H1 (cell line): ENCODE measurements around the gene BBC3. TPM values are rescaled to one million over a fixed set of nuclear protein-coding genes. Genes with fewer than 3 reads are reported as not detected.

Experiments
- CTCF ChIA-PET: fragments of 300-600 bp; sonication (Branson Sonifier 250); formaldehyde crosslinking; loops from one replicate; lab custom pipeline; 2021; ENCODE audit not compliant: partially characterized antibody; lab: Charles Lee
- POLR2A ChIA-PET: fragments of 300-600 bp; sonication (Branson Sonifier 250); formaldehyde crosslinking; loops from one replicate; lab custom pipeline; 2021; ENCODE audit warnings: inconsistent platforms; ENCODE audit not compliant: partially characterized antibody; lab: Charles Lee
- DNase-seq, 2 experiments: peaks; one replicate each; pipeline versions ENCODE4 v3.0.0 to v3.0.0-alpha.2; 2010 to 2022; ENCODE audit warnings: low spot score in 2 of 2, low read depth in 1 of 2, mixed read lengths in 1 of 2
- FAIRE-seq: peaks from 2 replicates; lab custom pipeline; 2011; peaks lifted over from hg19 to GRCh38; lab: Jason Lieb, UNC
- H2AFZ ChIP-seq: 2 replicates; pipeline ENCODE4 v1.8.1; 2012; ENCODE audit warnings: low read length, inconsistent platforms
- H2AK5ac ChIP-seq: 2 replicates; pipeline ENCODE4 v1.6.1; 2013; ENCODE audit warnings: low read depth, low read length
- H2BK120ac ChIP-seq: replicated peaks from 2 replicates; pipeline ENCODE3; 2013; ENCODE audit warnings: low read depth, low read length, inconsistent platforms
- H2BK12ac ChIP-seq: 2 replicates; pipeline ENCODE4 v1.6.1; 2013; ENCODE audit warnings: low read depth, low read length
- H2BK15ac ChIP-seq: 2 replicates; pipeline ENCODE4 v1.6.1; 2013; ENCODE audit warnings: low read length
- H2BK20ac ChIP-seq: 2 replicates; pipeline ENCODE4 v1.6.1; 2013; ENCODE audit warnings: low read length
- H2BK5ac ChIP-seq: 2 replicates; pipeline ENCODE4 v1.6.1; 2013; ENCODE audit warnings: low read depth, low read length
- H3K14ac ChIP-seq: 2 replicates; pipeline ENCODE4 v1.6.1; 2013; ENCODE audit warnings: inconsistent platforms; ENCODE audit not compliant: insufficient read length
- H3K18ac ChIP-seq: 2 replicates; pipeline ENCODE4 v1.6.1; 2013; ENCODE audit warnings: low read length; ENCODE audit errors: extremely low read depth
- H3K23ac ChIP-seq: 2 replicates; pipeline ENCODE4 v1.6.1; 2013; ENCODE audit warnings: inconsistent platforms; ENCODE audit not compliant: insufficient read length
- H3K23me2 ChIP-seq: 2 replicates; pipeline ENCODE4 v1.6.1; 2013; ENCODE audit warnings: low read depth, low read length
- H3K27ac ChIP-seq: 2 replicates; pipeline ENCODE4 v1.6.1; 2011; ENCODE audit warnings: low read depth, low read length, inconsistent platforms
- H3K27me3 ChIP-seq, 4 experiments: replicated peaks in 1 of 4; 1 replicate in 1 of 4; 2 replicates in 3 of 4; pipeline versions ENCODE4 v1.6.1 to v1.8.1; 2011 to 2013; ENCODE audit warnings: low read length in 3 of 4, mild to moderate bottlenecking in 3 of 4, inconsistent platforms in 2 of 4, mixed read lengths in 2 of 4, moderate library complexity in 1 of 4; ENCODE audit not compliant: control insufficient read depth in 3 of 4, insufficient read depth in 3 of 4; ENCODE audit errors: extremely low read depth in 1 of 4
- H3K36me3 ChIP-seq, 4 experiments: 2 replicates each; pipeline versions ENCODE4 v1.6.1 to v1.8.1; 2011 to 2013; ENCODE audit warnings: mild to moderate bottlenecking in 4 of 4, low read length in 3 of 4, moderate library complexity in 2 of 4, control low read depth in 1 of 4, inconsistent platforms in 1 of 4; ENCODE audit not compliant: insufficient read depth in 4 of 4, control insufficient read depth in 2 of 4
- H3K4ac ChIP-seq: replicated peaks from 2 replicates; pipeline ENCODE3; 2013; ENCODE audit warnings: low read length, low read depth, mixed read lengths, inconsistent platforms; ENCODE audit not compliant: insufficient read length
- H3K4me1 ChIP-seq, 4 experiments: replicated peaks in 1 of 4; 1 replicate in 1 of 4; 2 replicates in 3 of 4; pipeline versions ENCODE4 v1.6.1 to v1.8.1; 2011 to 2013; ENCODE audit warnings: low read length in 3 of 4, inconsistent platforms in 2 of 4, mixed read lengths in 1 of 4; ENCODE audit not compliant: insufficient read depth in 4 of 4, control insufficient read depth in 3 of 4
- H3K4me2 ChIP-seq, 2 experiments: 2 replicates each; pipeline versions ENCODE4 v1.6.1 to v1.8.1; 2011 to 2013; ENCODE audit warnings: low read depth in 2 of 2, low read length in 2 of 2, control low read depth in 1 of 2, inconsistent platforms in 1 of 2, mild to moderate bottlenecking in 1 of 2; ENCODE audit not compliant: insufficient read depth in 1 of 2
- H3K4me3 ChIP-seq, 4 experiments: fragments of 200-600, 300-600 bp in 1 of 4; sonication (generic), shearing (Covaris generic), sonication (Bioruptor Twin) in 1 of 4; 2 replicates each; pipeline versions ENCODE4 v1.5.1 to v1.8.1; 2011 to 2016; ENCODE audit warnings: low read length in 4 of 4, low read depth in 3 of 4, control low read depth in 2 of 4, inconsistent platforms in 2 of 4, mild to moderate bottlenecking in 2 of 4, mixed read lengths in 1 of 4, moderate library complexity in 1 of 4; ENCODE audit not compliant: insufficient read depth in 2 of 4; ENCODE audit errors: extremely low read depth in 1 of 4
- H3K56ac ChIP-seq: replicated peaks from 2 replicates; pipeline ENCODE3; 2013; ENCODE audit warnings: low read depth, mild to moderate bottlenecking, mixed read lengths, low read length, inconsistent platforms; ENCODE audit not compliant: insufficient read length
- H3K79me1 ChIP-seq: 2 replicates; pipeline ENCODE4 v1.6.1; 2013; ENCODE audit warnings: low read depth, low read length, control low read depth
- H3K79me2 ChIP-seq, 2 experiments: 2 replicates each; pipeline versions ENCODE4 v1.6.1 to v1.8.1; 2012 to 2013; ENCODE audit warnings: low read length in 2 of 2, mild to moderate bottlenecking in 2 of 2, inconsistent platforms in 1 of 2; ENCODE audit not compliant: insufficient read depth in 2 of 2, control insufficient read depth in 1 of 2
- H3K9ac ChIP-seq, 4 experiments: replicated peaks in 1 of 4; 1 replicate in 1 of 4; 2 replicates in 3 of 4; pipeline versions ENCODE4 v1.6.1 to v1.8.1; 2011 to 2013; ENCODE audit warnings: low read depth in 3 of 4, low read length in 3 of 4, control low read depth in 2 of 4, mild to moderate bottlenecking in 2 of 4, moderate library complexity in 2 of 4, inconsistent platforms in 1 of 4; ENCODE audit errors: extremely low read depth in 1 of 4
- H3K9me3 ChIP-seq, 2 experiments: 2 replicates each; pipeline versions ENCODE4 v1.6.1 to v1.8.1; 2012 to 2013; ENCODE audit warnings: mild to moderate bottlenecking in 2 of 2, moderate library complexity in 2 of 2, control low read depth in 1 of 2, inconsistent platforms in 1 of 2, low read depth in 1 of 2, low read length in 1 of 2, mixed read lengths in 1 of 2; ENCODE audit not compliant: insufficient read depth in 2 of 2
- H4K20me1 ChIP-seq, 2 experiments: replicated peaks in 1 of 2; 2 replicates each; pipeline versions ENCODE3 to v1.8.1; 2011 to 2013; ENCODE audit warnings: inconsistent platforms in 2 of 2, low read length in 2 of 2, mild to moderate bottlenecking in 1 of 2; ENCODE audit not compliant: insufficient read depth in 2 of 2, control insufficient read depth in 1 of 2
- H4K5ac ChIP-seq: 2 replicates; pipeline ENCODE4 v1.6.1; 2013; ENCODE audit warnings: low read length, low read depth, mixed read lengths, inconsistent platforms; ENCODE audit not compliant: insufficient read length
- H4K8ac ChIP-seq: 2 replicates; pipeline ENCODE4 v1.8.0; 2013; ENCODE audit warnings: mild to moderate bottlenecking, moderate library complexity, low read length, inconsistent platforms; ENCODE audit not compliant: insufficient read depth; ENCODE audit errors: extremely low read depth
- H4K91ac ChIP-seq: replicated peaks from 2 replicates; pipeline ENCODE3; 2013; ENCODE audit warnings: low read length, mixed read lengths, inconsistent platforms; ENCODE audit not compliant: insufficient read length
- JUND ChIP-seq: IDR thresholded peaks from 2 replicates; pipeline ENCODE4 v1.6.1; 2011; ENCODE audit warnings: mild to moderate bottlenecking, improper control_type of control experiment, low read length
- KDM4A ChIP-seq: IDR thresholded peaks from one replicate; pipeline ENCODE4 v1.7.1; 2012; ENCODE audit warnings: low read depth, mild to moderate bottlenecking, moderate library complexity, low read length, inconsistent platforms; ENCODE audit not compliant: severe bottlenecking
- PHF8 ChIP-seq: fragments of 200-600 bp; sonication (generic); conservative IDR thresholded peaks from 2 replicates; pipeline ENCODE4 v1.7.1; 2012; ENCODE audit warnings: low read depth, mild to moderate bottlenecking, inconsistent platforms, low read length, moderate library complexity
- TAF7 ChIP-seq: optimal IDR thresholded peaks from 2 replicates; pipeline ENCODE3; 2011; ENCODE audit warnings: low read depth, mild to moderate bottlenecking, inconsistent platforms, low read length, moderate library complexity, borderline replicate concordance
- WGBS, 2 experiments: shearing (Covaris generic) in 1 of 2; methylation state at CpG; one replicate each; pipeline versions ENCODE4 v1.1.6 to v1.1.7; 2013 to 2015; ENCODE audit warnings: low lambda C conversion rate in 2 of 2, mixed read lengths in 2 of 2, inconsistent platforms in 1 of 2, low coverage in 1 of 2, missing lambda C conversion rate in 1 of 2; ENCODE audit not compliant: insufficient replicate concordance in 2 of 2, insufficient coverage in 1 of 2, insufficient read length in 1 of 2; ENCODE audit errors: extremely low coverage in 1 of 2, missing lambda C conversion rate in 1 of 2; 5-methylcytosine and 5-hydroxymethylcytosine counted together
- long read RNA-seq, 2 experiments: library from RNA in 1 of 2; library from capped mRNA in 1 of 2; stranded (forward); transcript quantifications; one replicate each; pipeline ENCODE4 v2.0.0, GENCODE V29; 2021; ENCODE audit warnings: inconsistent platforms in 1 of 2
- polyA minus RNA-seq, 3 experiments: library from RNA; depleted of rRNA, polyadenylated mRNA; stranded (reverse); fragments of >200 nt; gene quantifications; 1 replicate in 2 of 3; 2 replicates in 1 of 3; pipeline ENCODE4 v1.2.3, GENCODE V29; 2011
- polyA plus RNA-seq, 7 experiments: library from polyadenylated mRNA; depleted of rRNA in 3 of 7; stranded (reverse) in 5 of 7; unstranded in 2 of 7; fragments of >200 nt in 5 of 7; fragments of 200-250 nt in 2 of 7; gene quantifications; 1 replicate in 5 of 7; 2 replicates in 1 of 7; 4 replicates in 1 of 7; pipeline versions ENCODE4 v1.2.1 to v1.2.3, GENCODE V29; 2011 to 2013; ENCODE audit warnings: missing spikeins in 2 of 7, mixed read lengths in 2 of 7
- total RNA-seq: library from RNA; stranded (reverse); fragmentation: NEBNext Ultra II Directional; extraction: Animal tissue kit (Norgen Biotek cat#: 25700); gene quantifications from 2 replicates; pipeline ENCODE4 v1.2.1, GENCODE V29; 2021

Gene BBC3, protein sequence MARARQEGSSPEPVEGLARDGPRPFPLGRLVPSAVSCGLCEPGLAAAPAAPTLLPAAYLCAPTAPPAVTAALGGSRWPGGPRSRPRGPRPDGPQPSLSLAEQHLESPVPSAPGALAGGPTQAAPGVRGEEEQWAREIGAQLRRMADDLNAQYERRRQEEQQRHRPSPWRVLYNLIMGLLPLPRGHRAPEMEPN
- 21.6 and 23.3 TPM in 2 replicates for total RNA-seq
- polyA plus RNA-seq (2011; rRNA removed), result 13.2 and 26.4 TPM in 2 replicates
- 17.9 TPM for polyA plus RNA-seq (2011; cell fraction: cytosol; rRNA removed)
- polyA plus RNA-seq (2011; cell fraction: nucleus; rRNA removed), result 24.4 TPM
- polyA plus RNA-seq (2012, experiment 1 of 2), result 21.4 to 25.1 TPM (median 23.4 TPM) in 4 replicates
- polyA plus RNA-seq (2012, experiment 2 of 2), result 18.5 TPM
- 7.7 TPM for polyA plus RNA-seq (2013, experiment 1 of 2)
- 7.8 TPM for polyA plus RNA-seq (2013, experiment 2 of 2)
- polyA minus RNA-seq (2011; rRNA and poly(A)+ RNA removed), result 3.1 and 5.8 TPM in 2 replicates
- 18.3 TPM for polyA minus RNA-seq (2011; cell fraction: cytosol; rRNA and poly(A)+ RNA removed)
- 17.6 TPM for polyA minus RNA-seq (2011; cell fraction: nucleus; rRNA and poly(A)+ RNA removed)
- long read RNA-seq, experiment 1, transcript BBC3-206 (1 exons, 1,747 nt), result major isoform, 5 of 25 reads
- long read RNA-seq, experiment 1, partial matches to known transcripts, result 3 of 25 reads
- long read RNA-seq, experiment 1, other reads (novel, unspliced or antisense), result 9 of 25 reads
- long read RNA-seq, experiment 2, transcript BBC3-206 (1 exons, 1,747 nt), result major isoform, 10 of 15 reads
- long read RNA-seq, experiment 2, transcript BBC3-205 (2 exons, 900 nt), result minor isoform, 5 of 15 reads
- long read RNA-seq, experiment 2, partial matches to known transcripts, result 0 of 15 reads
- long read RNA-seq, experiment 2, other reads (novel, unspliced or antisense), result 0 of 15 reads

DNA sequence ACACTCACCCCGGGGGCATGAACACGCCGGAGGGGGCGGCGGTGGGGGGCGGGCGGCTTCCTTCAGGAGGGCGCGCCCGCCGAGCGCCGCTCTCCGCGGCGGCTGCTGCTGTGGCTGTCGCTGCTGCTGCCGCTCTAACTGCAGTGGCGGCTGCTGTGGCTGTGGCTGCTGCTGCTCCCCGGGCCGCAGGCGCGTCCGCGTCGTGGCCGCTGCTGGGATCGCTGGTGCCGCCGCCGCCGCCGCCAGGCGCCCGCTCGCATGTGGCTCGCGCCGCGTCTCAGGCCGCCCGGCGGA lies at the start of gene BBC3:
Gene BBC3 (minus strand): TSS at position 279 of the 294 bp plus-strand sequence. CDS start 2,768 bp downstream, outside the sequence.
- H3K27me3 ChIP-seq, result no peaks in the 10 kb centered on the region; a peak in 1 of 7 replicates
- peaks cover 16% of the 10 kb centered on the region for H3K79me1 ChIP-seq
- H3K36me3 ChIP-seq, result no peaks in the 10 kb centered on the region
- H2BK20ac ChIP-seq, result peak within 1 kb of the TSS; percentile 100
- no peak within 1 kb of the TSS for H3K23ac ChIP-seq
- H2BK120ac ChIP-seq, result peak within 1 kb of the TSS; percentile 100
- ChIA-PET CTCF (no interaction called here), POLR2A (no interaction called here)
- DNase-seq (no peak), FAIRE-seq (no peak)
- H3K9ac ChIP-seq, result peak within 1 kb of the TSS; percentile 69 to 77 (median 73)
- peak within 1 kb of the TSS; percentile 98 for H4K5ac ChIP-seq
- peaks cover 14 to 18% of the 10 kb centered on the region in 2 experiments for H4K20me1 ChIP-seq
- H2AFZ ChIP-seq, result 0 out of 2 replicates have a peak within 1 kb of the TSS, but pooled peaks have one; percentile 76
- peak within 1 kb of the TSS; percentile 100 for H3K4ac ChIP-seq
- peaks cover 5 to 29% of the 10 kb centered on the region in 2 experiments; a peak in 2 of 4 replicates for H3K79me2 ChIP-seq
- H4K8ac ChIP-seq, result peak within 1 kb of the TSS; percentile 88
- no CpG with 5 or more reads among the region's 43 CpGs for WGBS, 2 experiments
- H3K27ac ChIP-seq, result peak within 1 kb of the TSS; percentile 94
- peak within 1 kb of the TSS; percentile 100 for H2BK12ac ChIP-seq
- peaks cover 12 to 36% (median 24%) of the 10 kb centered on the region in 4 experiments for H3K4me1 ChIP-seq
- peak within 1 kb of the TSS; percentile 97 for H3K56ac ChIP-seq
- H3K18ac ChIP-seq, result peak within 1 kb of the TSS; percentile 100
- peak within 1 kb of the TSS; percentile 100 for H2AK5ac ChIP-seq
- H4K91ac ChIP-seq, result peak within 1 kb of the TSS; percentile 100
- peak within 1 kb of the TSS; percentile 100 for H2BK5ac ChIP-seq
- no peaks in the 10 kb centered on the region for H3K9me3 ChIP-seq
- H2BK15ac ChIP-seq, result peak within 1 kb of the TSS; percentile 100
- H3K14ac ChIP-seq, result peak within 1 kb of the TSS; percentile 20
- TF ChIP-seq TAF7 (peak; percentile 8), JUND (no peak), PHF8 (peak; percentile 59), KDM4A (peak; percentile 67)
- TF ChIP-seq, all 59 proteins: peak for 3
- Histone ChIP-seq H3K23me2 (peaks cover 35% of the 10 kb centered on the region), H3K4me2 (peak within 1 kb of the TSS; percentile 94 to 98), H3K4me3 (peak within 1 kb of the TSS; percentile 78 to 99 (median 89))
